NCI-H1092 treated with DMSO at 0.1 percent for 48 hours (cell line): Measurements from ENCODE around the gene INSYN2B.
A peak's percentile ranks its signal among the peaks of the same experiment; 100 is the strongest.
"Not testable (repeated sequence)": the region's sequence is repeated elsewhere in the genome, so short reads cannot be mapped to it uniquely, and the experiment has no call there.

ENCODE experiments used
- DNase-seq: peaks from one replicate; lab custom pipeline; 2025; lab: John Stamatoyannopoulos, UW

INSYN2B gene

GRCh38 chr5:169971780-169972179, 8.5 kb downstream of the INSYN2B start:
- no peak for DNase-seq

GRCh38 chr5:169970911-169971765, 9.2 kb downstream of the INSYN2B start:
- DNase-seq = no peak

DNA sequence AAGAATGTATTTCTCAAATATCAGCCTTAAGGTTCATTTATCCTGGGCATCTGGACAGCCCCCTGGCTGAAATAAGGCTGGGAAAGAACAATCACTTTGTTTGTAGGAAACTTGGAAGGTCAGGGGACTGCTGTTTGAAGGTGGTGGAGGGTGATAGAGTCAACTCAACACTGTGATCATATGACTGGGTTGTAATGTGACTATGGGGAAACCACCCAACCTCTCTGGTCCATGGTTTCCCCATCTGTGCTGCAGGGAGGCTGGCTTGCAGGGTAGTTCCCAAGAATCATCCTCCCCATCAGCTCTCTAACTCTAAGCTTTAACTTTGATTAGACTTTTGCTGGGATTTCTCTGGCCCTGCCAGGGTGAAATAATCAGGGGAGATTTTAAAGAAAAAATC, 10.0 kb downstream of the INSYN2B start:
- no peak for DNase-seq

DNA sequence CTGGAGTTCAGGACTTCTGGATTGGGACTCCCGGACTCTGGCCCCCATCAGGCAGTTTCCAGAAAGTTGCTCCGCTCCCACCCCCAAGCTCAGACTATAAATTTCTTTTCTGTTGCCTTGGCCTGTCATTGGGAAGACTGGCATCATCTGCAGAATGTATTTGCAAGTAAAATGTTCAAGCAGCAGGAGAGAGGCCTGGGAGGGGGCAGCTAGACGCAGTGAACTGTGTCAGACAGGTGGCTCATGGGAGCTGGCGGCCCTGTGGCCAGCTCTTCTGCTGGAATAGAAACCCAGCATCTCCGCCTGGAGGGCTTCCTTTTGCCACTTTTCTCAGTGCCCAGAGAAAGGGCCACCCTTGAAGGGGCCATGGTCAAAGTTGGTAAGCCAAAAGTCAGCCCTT, 16.0 kb downstream of the INSYN2B start:
- no peak for DNase-seq

- no peak for DNase-seq
Measured at GRCh38 chr5:169960659-169961058, 19.6 kb downstream of the INSYN2B start.

GRCh38 chr5:169958278-169958677, 22.0 kb downstream of the INSYN2B start:
- DNase-seq = no peak

- no peak for DNase-seq
Measured at GRCh38 chr5:169956756-169957155, 23.5 kb downstream of the INSYN2B start.

DNA sequence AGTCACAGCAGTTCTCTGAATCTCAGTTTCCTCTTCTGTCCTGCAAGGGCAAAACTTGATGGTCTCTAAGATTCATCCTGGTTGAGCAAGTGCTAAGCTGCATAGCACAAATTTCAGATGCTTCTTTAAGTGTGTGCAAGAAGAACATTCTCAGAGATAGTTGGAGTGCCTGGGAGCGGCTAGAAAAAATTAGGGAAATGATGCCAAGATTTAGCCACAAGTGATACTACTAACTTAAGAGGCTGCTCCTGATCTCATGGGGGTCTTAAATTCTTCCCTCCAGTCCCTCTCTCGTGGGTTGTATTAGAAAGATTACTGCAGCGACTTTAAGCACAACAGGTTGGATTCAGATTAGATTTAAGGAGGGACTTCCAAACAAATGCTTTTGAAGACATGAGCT, 24.2 kb downstream of the INSYN2B start:
- DNase-seq = no peak

GRCh38 chr5:169954786-169955185, 25.5 kb downstream of the INSYN2B start:
- DNase-seq = peak; percentile 13

GRCh38 chr5:169953196-169953595, 27.1 kb downstream of the INSYN2B start:
- DNase-seq = not testable (repeated sequence)

DNA sequence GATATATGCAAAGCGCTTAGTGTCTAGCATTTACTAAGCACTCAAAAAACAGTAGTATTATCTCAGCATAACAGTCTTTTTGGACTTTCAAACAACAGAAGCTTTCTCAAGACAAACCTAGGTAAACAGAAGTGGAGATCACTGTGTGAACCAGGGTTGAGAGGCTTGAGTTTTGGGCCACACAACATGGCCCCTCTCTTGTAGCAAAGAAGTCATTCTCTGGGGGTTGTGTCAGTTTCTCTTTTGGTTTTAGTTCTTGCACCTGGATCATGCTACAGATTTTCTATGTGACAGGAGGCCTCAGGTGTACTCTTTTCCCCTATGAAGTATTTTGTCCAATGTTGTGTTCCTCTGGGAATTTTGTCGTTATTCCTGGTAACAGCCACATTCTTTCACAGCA, 30.0 kb downstream of the INSYN2B start:
- DNase-seq = no peak

- no peak for DNase-seq
Measured at GRCh38 chr5:169946743-169947295, 33.5 kb downstream of the INSYN2B start.

DNA sequence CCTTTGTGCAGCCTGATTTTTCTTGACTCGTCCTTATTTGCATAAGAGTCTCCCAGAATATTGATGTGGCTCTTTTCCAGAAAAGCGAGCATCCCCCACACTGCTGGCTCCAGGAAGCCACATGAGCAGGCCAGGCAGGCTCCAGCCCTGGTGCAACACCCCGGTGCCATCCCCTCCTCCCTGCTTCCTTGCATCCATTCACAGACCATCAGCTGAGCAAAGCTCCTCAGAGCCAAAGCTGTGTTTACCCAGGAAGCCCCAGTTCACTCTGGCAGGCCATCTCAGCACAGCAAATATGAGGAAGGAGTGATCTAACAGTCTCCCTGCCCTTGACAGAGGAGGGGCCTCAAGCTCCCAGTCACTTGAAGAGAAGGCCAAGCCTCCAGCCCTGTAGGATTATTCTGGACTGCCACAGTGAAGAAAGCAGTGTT, 34.4 kb downstream of the INSYN2B start:
- peak; percentile 64 for DNase-seq

DNA sequence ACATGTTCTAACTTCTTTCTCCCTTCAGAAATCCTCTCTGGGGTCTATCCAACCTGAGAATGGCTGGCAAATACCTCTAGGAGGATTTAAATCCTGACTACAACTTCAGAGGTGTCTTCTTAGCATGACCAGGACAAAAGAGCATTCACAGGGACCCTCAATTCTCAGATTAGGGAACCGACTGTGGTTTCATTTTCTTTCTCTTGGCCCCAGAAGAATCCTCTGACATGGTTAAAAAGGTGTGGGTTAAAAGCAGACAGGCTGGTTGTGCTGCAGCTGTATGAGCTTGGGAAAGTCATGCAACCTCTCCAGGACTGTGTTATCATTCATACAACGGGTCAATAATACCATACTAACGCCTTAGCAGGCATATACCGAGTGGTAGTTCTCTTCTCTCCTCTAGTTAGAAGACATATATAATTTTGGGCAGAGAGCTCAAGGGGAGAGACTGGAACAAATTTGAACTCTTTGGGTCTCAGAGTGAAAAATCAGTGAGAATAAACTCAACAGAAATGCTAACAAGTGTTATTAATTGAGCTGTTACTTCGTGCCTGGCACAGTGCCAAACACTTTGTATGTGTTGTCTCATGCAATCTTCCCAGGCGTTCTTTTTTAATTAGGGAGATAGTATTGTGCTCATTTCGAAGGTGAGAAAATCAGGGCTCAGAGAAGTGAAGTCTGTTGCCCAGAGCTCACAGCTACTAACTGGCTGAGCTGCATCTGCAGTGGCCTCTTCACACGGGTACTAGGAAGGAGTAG, 35.2 kb downstream of the INSYN2B start:
- DNase-seq = no peak

DNA sequence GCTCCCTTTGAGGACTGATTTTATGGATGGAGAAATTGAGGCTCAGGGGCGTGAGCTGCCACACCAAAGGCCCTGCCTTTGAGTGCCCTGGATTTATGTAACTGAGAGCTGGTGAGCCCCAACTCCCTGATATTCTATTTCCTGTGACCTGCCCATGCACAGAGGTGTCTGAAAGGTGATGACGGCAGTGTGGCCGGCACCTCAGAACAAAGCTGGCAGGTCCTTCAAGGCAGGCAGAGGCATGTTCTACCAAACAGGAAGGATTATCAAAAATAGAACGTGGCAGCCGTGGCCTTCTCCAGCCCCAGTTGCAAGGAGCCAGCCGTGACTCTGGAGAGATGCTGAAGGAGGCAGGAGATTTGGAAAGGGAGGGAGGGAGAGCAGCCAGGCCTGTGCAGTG, 36.2 kb downstream of the INSYN2B start:
- DNase-seq = no peak

- DNase-seq = no peak
Measured at GRCh38 chr5:169943026-169943425, 37.3 kb downstream of the INSYN2B start.

DNA sequence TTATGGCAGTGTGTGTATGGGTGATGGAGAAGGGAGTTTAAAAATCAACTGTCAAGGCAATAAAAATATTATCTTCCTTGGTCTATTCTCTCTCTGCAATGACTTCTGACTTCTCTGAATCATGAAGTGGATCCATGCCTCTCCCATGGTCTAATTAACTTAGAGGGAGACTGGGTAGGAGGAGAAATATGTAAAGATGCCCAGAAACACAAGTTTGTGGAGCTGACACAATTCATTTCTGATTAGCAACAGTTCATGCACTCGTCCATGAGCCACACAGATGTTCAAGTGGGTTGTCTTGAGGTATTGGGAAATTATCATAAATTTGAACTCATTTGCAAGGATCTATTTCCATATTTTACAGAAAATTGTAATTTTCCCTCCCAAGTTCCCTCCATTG, 38.1 kb downstream of the INSYN2B start:
- no peak for DNase-seq

DNA sequence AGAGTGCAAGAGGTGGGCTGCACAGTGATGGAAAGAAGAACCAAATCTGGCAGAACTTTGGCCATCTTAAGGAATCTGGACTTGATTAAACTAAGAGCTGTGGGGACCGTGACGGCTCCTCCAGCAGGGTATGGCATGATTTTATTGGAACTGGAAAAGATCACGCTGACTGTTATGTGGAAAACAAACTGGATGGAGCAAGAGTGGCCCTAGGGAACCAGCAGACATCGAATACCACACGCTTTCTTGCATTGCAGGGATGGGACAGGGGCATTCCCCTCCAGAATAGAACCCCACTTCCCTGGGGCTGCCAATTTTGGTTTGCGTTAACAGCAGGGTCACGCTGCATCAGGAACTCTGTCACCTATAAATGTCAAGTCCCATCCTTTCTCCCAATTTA, 38.8 kb downstream of the INSYN2B start:
- no peak for DNase-seq

DNA sequence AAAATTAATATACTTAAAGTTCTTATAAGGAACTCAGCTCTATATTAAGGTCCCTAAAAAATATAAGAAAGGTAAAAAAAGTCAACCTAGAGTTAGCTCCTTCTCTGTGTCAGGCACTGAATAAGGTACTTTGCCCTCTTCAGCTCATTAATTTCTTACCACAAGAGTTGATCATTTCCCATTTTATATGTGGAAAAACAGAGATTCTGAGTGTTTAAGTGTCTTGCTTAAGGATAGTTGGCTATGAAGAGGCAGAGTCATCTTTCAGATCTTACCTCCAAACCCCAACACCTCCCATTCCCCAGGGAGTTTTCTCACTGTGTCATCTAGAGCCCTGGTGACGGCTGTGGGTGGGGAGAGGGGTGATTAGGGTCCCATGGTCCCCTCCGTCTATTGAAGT, 40.6 kb downstream of the INSYN2B start:
- no peak for DNase-seq

- DNase-seq = no peak
Measured at GRCh38 chr5:169938439-169938838, 41.9 kb downstream of the INSYN2B start.

- DNase-seq = no peak
Measured at GRCh38 chr5:169935762-169936161, 44.5 kb downstream of the INSYN2B start.

- peak; percentile 8 for DNase-seq
Measured at GRCh38 chr5:169934990-169935389, 45.3 kb downstream of the INSYN2B start.

DNA sequence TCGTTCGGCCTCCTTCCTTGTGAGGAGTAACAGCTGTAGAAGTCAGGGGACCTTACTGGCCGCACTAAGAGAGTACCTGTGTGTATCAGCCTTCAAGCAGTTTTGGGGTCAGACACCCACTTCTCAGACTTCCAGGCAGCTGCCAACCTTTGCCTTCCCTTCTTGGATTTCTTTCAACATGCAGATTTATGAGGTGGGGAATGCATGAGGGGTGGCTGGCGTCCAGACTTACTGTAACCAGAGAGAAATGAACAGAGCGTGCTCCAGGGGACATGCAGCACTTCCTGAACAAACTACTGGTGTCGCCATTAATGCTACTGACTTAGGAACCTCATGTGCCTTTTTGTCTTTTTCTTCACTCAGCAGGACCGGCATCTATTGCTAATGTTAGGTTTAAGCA, 46.7 kb downstream of the INSYN2B start:
- DNase-seq = peak; percentile 57
